Naive thymus-derived CD4-positive, alpha-beta T cell (primary cell): ENCODE results near the gene ASB16. TPM values are rescaled to one million over a fixed set of nuclear protein-coding genes. Genes with fewer than 3 reads are reported as not detected.

Experiments
- ATAC-seq: fragments of 150-1000 bp; cut with Tn5 transposase; 2 replicates; pipeline ENCODE4 v1.10.0; 2021; ENCODE audit warnings: mild to moderate bottlenecking, moderate library complexity
- CTCF ChIA-PET: fragments of 350-600 bp; sonication (Branson Sonifier 250); formaldehyde crosslinking; loops from one replicate; lab custom pipeline; 2021; ENCODE audit warnings: antibody characterized with exemption; lab: Charles Lee
- POLR2A ChIA-PET: fragments of 350-600 bp; sonication (Branson Sonifier 250); formaldehyde crosslinking; loops from one replicate; lab custom pipeline; 2021; ENCODE audit warnings: antibody characterized with exemption, inconsistent platforms; lab: Charles Lee
- DNase-seq, 9 donors: peaks; one replicate each; pipeline versions ENCODE4 v3.0.0 to v3.0.0-alpha.2; 2020 to 2022; ENCODE audit warnings: mixed read lengths in 1 of 9
- H3K27ac ChIP-seq: one replicate; pipeline ENCODE4 v1.7.0; 2013; ENCODE audit warnings: mild to moderate bottlenecking, low read depth, low read length, moderate library complexity
- H3K27me3 ChIP-seq, 2 donors: one replicate each; pipeline ENCODE4 v1.7.0; 2013; ENCODE audit warnings: low read length in 2 of 2, mild to moderate bottlenecking in 2 of 2, moderate library complexity in 2 of 2; ENCODE audit not compliant: control insufficient read depth in 2 of 2, insufficient read depth in 2 of 2
- H3K36me3 ChIP-seq, 3 experiments: 1 replicate in 2 of 3; 2 replicates in 1 of 3; pipeline ENCODE4 v1.7.0; 2013; ENCODE audit warnings: low read length in 3 of 3, mild to moderate bottlenecking in 3 of 3, moderate library complexity in 1 of 3; ENCODE audit not compliant: insufficient read depth in 3 of 3, control insufficient read depth in 2 of 3
- H3K4me1 ChIP-seq, 2 donors: one replicate each; pipeline ENCODE4 v1.7.0; 2013; ENCODE audit warnings: low read length in 2 of 2, mild to moderate bottlenecking in 2 of 2, moderate library complexity in 1 of 2; ENCODE audit not compliant: control insufficient read depth in 2 of 2, insufficient read depth in 2 of 2
- H3K4me3 ChIP-seq: 2 replicates; pipeline ENCODE4 v1.7.0; 2013; ENCODE audit warnings: mild to moderate bottlenecking, low read length
- H3K9me3 ChIP-seq, 3 experiments: 1 replicate in 2 of 3; 2 replicates in 1 of 3; pipeline ENCODE4 v1.7.0; 2013; ENCODE audit warnings: low read length in 3 of 3; ENCODE audit not compliant: control insufficient read depth in 2 of 3
- H3K27ac Mint-ChIP-seq, 9 donors: one replicate each; pipeline ENCODE4 v1.8.0; 2020 to 2022; ENCODE audit warnings: mixed read lengths in 9 of 9, mild to moderate bottlenecking in 8 of 9, moderate library complexity in 5 of 9, inconsistent platforms in 2 of 9
- H3K27me3 Mint-ChIP-seq, 5 donors: one replicate each; pipeline ENCODE4 v1.8.0; 2021 to 2022; ENCODE audit warnings: mixed read lengths in 5 of 5, mild to moderate bottlenecking in 1 of 5
- H3K36me3 Mint-ChIP-seq, 5 donors: one replicate each; pipeline ENCODE4 v1.8.0; 2020 to 2022; ENCODE audit warnings: mixed read lengths in 5 of 5, mild to moderate bottlenecking in 3 of 5, inconsistent platforms in 1 of 5
- H3K4me1 Mint-ChIP-seq, 7 donors: one replicate each; pipeline ENCODE4 v1.8.0; 2020 to 2022; ENCODE audit warnings: mixed read lengths in 7 of 7, mild to moderate bottlenecking in 3 of 7, inconsistent platforms in 1 of 7
- H3K4me3 Mint-ChIP-seq, 10 donors: one replicate each; pipeline ENCODE4 v1.8.0; 2020 to 2022; ENCODE audit warnings: mild to moderate bottlenecking in 10 of 10, mixed read lengths in 10 of 10, moderate library complexity in 6 of 10, inconsistent platforms in 2 of 10
- H3K9me3 Mint-ChIP-seq, 11 donors: one replicate each; pipeline ENCODE4 v1.8.0; 2020 to 2022; ENCODE audit warnings: mixed read lengths in 11 of 11, mild to moderate bottlenecking in 4 of 11, inconsistent platforms in 1 of 11, moderate library complexity in 1 of 11
- intact Hi-C, 2 donors: fragments of 100-400 bp; cut with micrococcal nuclease; formaldehyde crosslinking; loops; one replicate each; pipeline ENCODE4 v1.15.1; 2023
- polyA plus RNA-seq, 2 donors: library from polyadenylated mRNA; unstranded; fragments of 300-500 nt; fragmentation: Illumina TruSeq; gene quantifications; one replicate each; pipeline ENCODE4 v1.2.3, GENCODE V29; 2021
- total RNA-seq, 6 experiments: library from RNA in 5 of 6; stranded (reverse) in 5 of 6; gene quantifications; 1 replicate in 5 of 6; 2 replicates in 1 of 6; pipeline ENCODE4 v1.2.3 and lab custom pipeline; 2021 to 2026

The ASB16 gene, protein sequence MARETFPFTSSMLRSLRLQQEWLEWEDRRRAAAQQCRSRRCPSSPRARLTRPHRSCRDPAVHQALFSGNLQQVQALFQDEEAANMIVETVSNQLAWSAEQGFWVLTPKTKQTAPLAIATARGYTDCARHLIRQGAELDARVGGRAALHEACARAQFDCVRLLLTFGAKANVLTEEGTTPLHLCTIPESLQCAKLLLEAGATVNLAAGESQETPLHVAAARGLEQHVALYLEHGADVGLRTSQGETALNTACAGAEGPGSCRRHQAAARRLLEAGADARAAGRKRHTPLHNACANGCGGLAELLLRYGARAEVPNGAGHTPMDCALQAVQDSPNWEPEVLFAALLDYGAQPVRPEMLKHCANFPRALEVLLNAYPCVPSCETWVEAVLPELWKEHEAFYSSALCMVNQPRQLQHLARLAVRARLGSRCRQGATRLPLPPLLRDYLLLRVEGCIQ
- total RNA-seq = under 1 TPM in 1 of 5 experiments, not detected in 4; 0.34 TPM
- polyA plus RNA-seq = under 1 TPM in 1 of 2 donors, not detected in 1; 0.08 TPM
- total RNA-seq (lab: John Stamatoyannopoulos, UW) = not detected

GRCh38 chr17:44170499-44171201, at the start of gene ASB16:
ASB16 (plus strand) TSS chr17:44170704; CDS start chr17:44170790, 86 bp downstream.
- Mint-ChIP-seq H3K9me3 (no peaks in the 10 kb centered on the region), H3K27ac (peak within 1 kb of the TSS in 2 of 9 donors; percentile 46 to 76), H3K4me1 (peaks cover 7 to 21% (median 14%) of the 10 kb centered on the region in 7 donors), H3K4me3 (no peak within 1 kb of the TSS), H3K27me3 (no peaks in the 10 kb centered on the region), H3K36me3 (peaks cover 0 to 2% (median 0%) of the 10 kb centered on the region in 5 donors)
- ChIA-PET CTCF (no interaction called here), POLR2A (interaction anchor here (0.7 to 1.1 kb wide), 2 partner anchors 17 to 39 kb away, joined by 3 read pairs; no protein-coding TSS in a partner anchor)
- Histone ChIP-seq H3K27me3 (no peaks in the 10 kb centered on the region), H3K36me3 (peaks cover 0 to 4% (median 0%) of the 10 kb centered on the region in 3 experiments), H3K9me3 (no peaks in the 10 kb centered on the region), H3K27ac (no peak within 1 kb of the TSS), H3K4me3 (no peak within 1 kb of the TSS), H3K4me1 (peaks cover 0 to 4% of the 10 kb centered on the region in 2 donors)
- intact Hi-C loops = no loop called here
- ATAC-seq (no peak), DNase-seq (no peak)

- Histone ChIP-seq H3K9me3 (no peaks in the 10 kb centered on the region), H3K4me3 (no peak overlapping the region), H3K4me1 (peaks cover 14 to 21% of the 10 kb centered on the region in 2 donors), H3K27ac (no peak overlapping the region), H3K27me3 (no peaks in the 10 kb centered on the region), H3K36me3 (peaks cover 0 to 24% (median 0%) of the 10 kb centered on the region in 3 experiments)
- POLR2A ChIA-PET = interaction anchor here (2.8 to 3.0 kb wide), 2 partner anchors 65 to 99 kb away, joined by 9 to 18 read pairs; partner anchors contain the start of genes TMUB2 and UBTF
- intact Hi-C loops = loop anchor here in 1 of 2 donors (5.0 kb wide), 5 partner anchors 179 to 1514 kb away; partner anchors contain the start of genes GRN, NMT1, PPY and RETREG3
- Mint-ChIP-seq H3K27me3 (peaks cover 0 to 9% (median 0%) of the 10 kb centered on the region in 5 donors), H3K4me1 (peaks cover 30 to 68% (median 63%) of the 10 kb centered on the region in 7 donors), H3K4me3 (peak overlapping the region; percentile 69 to 99 (median 92)), H3K27ac (peak overlapping the region in 7 of 9 donors; percentile 71 to 99 (median 96)), H3K36me3 (peaks cover 0 to 8% (median 0%) of the 10 kb centered on the region in 5 donors), H3K9me3 (no peaks in the 10 kb centered on the region)
- DNase-seq = no peak
- no peak for ATAC-seq
- CTCF ChIA-PET = interaction anchor here (0.5 kb wide), 1 partner anchor 1054 kb away, joined by 3 read pairs; no protein-coding TSS in a partner anchor
Observed at GRCh38 chr17:44120851-44121605, 49.5 kb upstream of the ASB16 start.

- Histone ChIP-seq H3K4me3 (peak overlapping the region; percentile 80), H3K27ac (peak overlapping the region; percentile 90), H3K4me1 (peaks cover 14 to 21% of the 10 kb centered on the region in 2 donors), H3K9me3 (no peaks in the 10 kb centered on the region), H3K36me3 (peaks cover 0 to 12% (median 0%) of the 10 kb centered on the region in 3 experiments), H3K27me3 (no peaks in the 10 kb centered on the region)
- POLR2A ChIA-PET = interaction anchor here (0.9 to 3.0 kb wide), 6 partner anchors 11 to 98 kb away, joined by 3 to 18 read pairs (median 7); partner anchors contain the start of genes G6PC3, TMUB2 and UBTF
- ATAC-seq (no peak), DNase-seq (no peak)
- intact Hi-C loops = loop anchor here (2.0 to 5.0 kb wide), 8 partner anchors 107 to 1515 kb away; partner anchors contain the start of genes GRN (in 1 of the 2), MPP2 (in 1 of the 2), NMT1 (in 1 of the 2) and PPY (in 1 of the 2)
- H3K27ac Mint-ChIP-seq = peak overlapping the region; percentile 84 to 99 (median 93)
- CTCF ChIA-PET = interaction anchor here (0.6 to 2.2 kb wide), 6 partner anchors 13 to 223 kb away, joined by 3 to 8 read pairs (median 4); partner anchors contain the start of genes GRN and HROB
- peaks cover 0 to 9% (median 0%) of the 10 kb centered on the region in 5 donors for H3K27me3 Mint-ChIP-seq
- no peaks in the 10 kb centered on the region for H3K9me3 Mint-ChIP-seq
- peaks cover 0 to 2% (median 0%) of the 10 kb centered on the region in 5 donors for H3K36me3 Mint-ChIP-seq
- peaks cover 26 to 60% (median 54%) of the 10 kb centered on the region in 7 donors for H3K4me1 Mint-ChIP-seq
- H3K4me3 Mint-ChIP-seq = peak overlapping the region; percentile 84 to 99 (median 92)
Observed at GRCh38 chr17:44121997-44122815, 48.3 kb upstream of the ASB16 start.

- no peaks in the 10 kb centered on the region for H3K9me3 ChIP-seq
- H3K27me3 ChIP-seq = no peaks in the 10 kb centered on the region
- peaks cover 0 to 7% (median 0%) of the 10 kb centered on the region in 3 experiments for H3K36me3 ChIP-seq
- peak overlapping the region; percentile 80 for H3K4me3 ChIP-seq
- ChIA-PET POLR2A (interaction anchor here (0.6 to 3.0 kb wide), 14 partner anchors 8 to 202 kb away, joined by 3 to 18 read pairs (median 4); partner anchors contain the start of genes G6PC3, LSM12, TMUB2 and UBTF), CTCF (interaction anchor here (0.6 to 2.2 kb wide), 16 partner anchors 8 to 222 kb away, joined by 3 to 9 read pairs (median 4); partner anchors contain the start of genes GRN, HROB and TMUB2)
- Mint-ChIP-seq H3K27me3 (peaks cover 0 to 9% (median 0%) of the 10 kb centered on the region in 5 donors), H3K9me3 (no peaks in the 10 kb centered on the region), H3K27ac (peak overlapping the region; percentile 84 to 99 (median 93)), H3K4me3 (peak overlapping the region; percentile 84 to 99 (median 92)), H3K4me1 (peaks cover 26 to 60% (median 53%) of the 10 kb centered on the region in 7 donors), H3K36me3 (peaks cover 0 to 2% (median 0%) of the 10 kb centered on the region in 5 donors)
- H3K27ac ChIP-seq = peak overlapping the region; percentile 90
- intact Hi-C loops = loop anchor here (1.0 to 5.0 kb wide), 19 partner anchors 12 to 1516 kb away; partner anchors contain the start of genes HROB (in 2 of the 2), LSM12 (in 2 of the 2), TMUB2 (in 2 of the 2) and G6PC3 (in 1 of the 2)
- H3K4me1 ChIP-seq = peaks cover 14 to 21% of the 10 kb centered on the region in 2 donors
- ATAC-seq = peak; percentile 10
- DNase-seq = no peak
Observed at GRCh38 chr17:44122816-44123355, 47.6 kb upstream of the ASB16 start.
